HCT116 (cell line): ENCODE data around the gene DOK5.

ENCODE experiments used
- EZH2 ChIP-seq: fragments of 200-600 bp; sonication (generic); IDR thresholded peaks from 2 replicates; pipeline ENCODE4 v1.6.1; 2017; ENCODE audit warnings: antibody characterized with exemption, mixed run types
- POLR2A ChIP-seq: IDR thresholded peaks from 2 replicates; pipeline ENCODE4 v1.7.0; 2011; ENCODE audit warnings: borderline replicate concordance; ENCODE audit not compliant: insufficient read depth, insufficient read length; ENCODE audit errors: extremely low read depth
- POLR2AphosphoS5 ChIP-seq: IDR thresholded peaks from 2 replicates; pipeline ENCODE4 v1.6.1; 2011; ENCODE audit warnings: mild to moderate bottlenecking, low read depth, low read length, moderate library complexity
- TF ChIP-seq, protein P1 (sequence below), 3 experiments: fragments of 200-600 bp in 1 of 3; sonication (generic) in 1 of 3; IDR thresholded peaks in 2 of 3; conservative IDR thresholded peaks in 1 of 3; 2 replicates each; pipeline ENCODE4 v1.5.1; 2012 to 2017; ENCODE audit warnings: low read depth in 2 of 3, low read length in 2 of 3, antibody characterized with exemption in 1 of 3, borderline replicate concordance in 1 of 3, control low read depth in 1 of 3, mild to moderate bottlenecking in 1 of 3, mixed read lengths in 1 of 3, mixed run types in 1 of 3, moderate library complexity in 1 of 3; ENCODE audit not compliant: insufficient read depth in 1 of 3

- TF ChIP-seq, protein P1, sequence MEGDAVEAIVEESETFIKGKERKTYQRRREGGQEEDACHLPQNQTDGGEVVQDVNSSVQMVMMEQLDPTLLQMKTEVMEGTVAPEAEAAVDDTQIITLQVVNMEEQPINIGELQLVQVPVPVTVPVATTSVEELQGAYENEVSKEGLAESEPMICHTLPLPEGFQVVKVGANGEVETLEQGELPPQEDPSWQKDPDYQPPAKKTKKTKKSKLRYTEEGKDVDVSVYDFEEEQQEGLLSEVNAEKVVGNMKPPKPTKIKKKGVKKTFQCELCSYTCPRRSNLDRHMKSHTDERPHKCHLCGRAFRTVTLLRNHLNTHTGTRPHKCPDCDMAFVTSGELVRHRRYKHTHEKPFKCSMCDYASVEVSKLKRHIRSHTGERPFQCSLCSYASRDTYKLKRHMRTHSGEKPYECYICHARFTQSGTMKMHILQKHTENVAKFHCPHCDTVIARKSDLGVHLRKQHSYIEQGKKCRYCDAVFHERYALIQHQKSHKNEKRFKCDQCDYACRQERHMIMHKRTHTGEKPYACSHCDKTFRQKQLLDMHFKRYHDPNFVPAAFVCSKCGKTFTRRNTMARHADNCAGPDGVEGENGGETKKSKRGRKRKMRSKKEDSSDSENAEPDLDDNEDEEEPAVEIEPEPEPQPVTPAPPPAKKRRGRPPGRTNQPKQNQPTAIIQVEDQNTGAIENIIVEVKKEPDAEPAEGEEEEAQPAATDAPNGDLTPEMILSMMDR (IDR thresholded peaks at IDR 0.05 in 2 of 3, conservative IDR thresholded peaks at IDR 0.05 in 1 of 3; ENCODE audit: borderline replicate concordance in 1 of 3, insufficient read depth in 1 of 3, low read depth in 2 of 3, low read length in 2 of 3), result peak in 2 of 3 experiments; percentile 55 to 66; a peak in 4 of 6 replicates
- TF ChIP-seq POLR2A (no peak), POLR2AphosphoS5 (no peak), EZH2 (no peak)
These were observed 3.9 kb downstream of the DOK5 start for GRCh38 chr20:54479138-54479906.
